Measurements from ENCODE around the gene TXNDC11.

The TXNDC11 gene

GRCh38 chr16:11748404-11749254 lies 6.0 kb upstream of the TXNDC11 start:
- peak; percentile 94 for DNase-seq

- no peak for DNase-seq
These were observed 5.3 kb upstream of the TXNDC11 start for GRCh38 chr16:11747949-11748403.

- DNase-seq, result no peak
These were observed 1.4 kb upstream of the TXNDC11 start for GRCh38 chr16:11744075-11744470.

- DNase-seq, result peak; percentile 69
These were observed 834 bp upstream of the TXNDC11 start for GRCh38 chr16:11743308-11744074.

GRCh38 chr16:11742093-11742535 lies 543 bp downstream of the TXNDC11 start:
- DNase-seq, result no peak

GRCh38 chr16:11740567-11740966 lies 2.1 kb downstream of the TXNDC11 start:
- no peak for DNase-seq

GRCh38 chr16:11738742-11739544 lies 3.7 kb downstream of the TXNDC11 start:
- peak; percentile 56 for DNase-seq

GRCh38 chr16:11737713-11738112 lies 4.9 kb downstream of the TXNDC11 start:
- peak; percentile 30 for DNase-seq

- DNase-seq, result no peak
These were observed 5.8 kb downstream of the TXNDC11 start for GRCh38 chr16:11736903-11737302.

GRCh38 chr16:11735787-11736186 lies 6.9 kb downstream of the TXNDC11 start:
- peak; percentile 32 for DNase-seq

- no peak for DNase-seq
These were observed 8.0 kb downstream of the TXNDC11 start for GRCh38 chr16:11734653-11735043.

- peak; percentile 68 for DNase-seq
These were observed 8.5 kb downstream of the TXNDC11 start for GRCh38 chr16:11734025-11734652.

- no peak for DNase-seq
These were observed 11.4 kb downstream of the TXNDC11 start for GRCh38 chr16:11731222-11731621.

GRCh38 chr16:11729787-11730186 lies 12.9 kb downstream of the TXNDC11 start:
- no peak for DNase-seq

GRCh38 chr16:11727796-11728543 lies 14.7 kb downstream of the TXNDC11 start:
- no peak for DNase-seq

GRCh38 chr16:11726008-11726407 lies 16.6 kb downstream of the TXNDC11 start:
- DNase-seq, result no peak

- no peak for DNase-seq
These were observed 17.2 kb downstream of the TXNDC11 start for GRCh38 chr16:11725457-11725856.

GRCh38 chr16:11722468-11722808 lies 20.2 kb downstream of the TXNDC11 start:
- DNase-seq, result no peak

GRCh38 chr16:11721781-11722467 lies 20.7 kb downstream of the TXNDC11 start:
- DNase-seq, result no peak

GRCh38 chr16:11719762-11720161 lies 22.9 kb downstream of the TXNDC11 start:
- DNase-seq, result no peak

GRCh38 chr16:11719171-11719570 lies 23.5 kb downstream of the TXNDC11 start:
- DNase-seq, result no peak

Measured in RPMI8226 (cell line).